Peyer's patch (tissue), 4 donors: Measurements from ENCODE around the gene PRKCA.

Experiments used
- CTCF ChIP-seq, 6 experiments: fragments of 450-650 bp in 4 of 6; fragments of 200-600 bp in 2 of 6; sonication (generic) in 1 of 6; IDR thresholded peaks; one replicate each; pipeline ENCODE4 v1.5.1; 2017 to 2019; ENCODE audit warnings: antibody characterized with exemption in 6 of 6, mild to moderate bottlenecking in 3 of 6, moderate library complexity in 1 of 6
- POLR2A ChIP-seq, 2 donors: fragments of 450-650 bp; IDR thresholded peaks; one replicate each; pipeline ENCODE4 v1.5.1; 2017; ENCODE audit warnings: antibody characterized with exemption in 2 of 2, mild to moderate bottlenecking in 2 of 2, moderate library complexity in 2 of 2

GRCh38 chr17:66619206-66619605 lies 316.8 kb downstream of the PRKCA start:
- TF ChIP-seq POLR2A (IDR thresholded peaks at IDR 0.05), result no peak
- TF ChIP-seq CTCF (IDR thresholded peaks at IDR 0.05), result no peak
